Lower leg skin (tissue), 3 donors: ENCODE results near the gene HDLBP.

Experiments
- POLR2A ChIP-seq, 2 donors: fragments of 450-650 bp; IDR thresholded peaks; one replicate each; pipeline ENCODE4 v1.6.1; 2016 to 2017; ENCODE audit warnings: antibody characterized with exemption in 2 of 2, mild to moderate bottlenecking in 1 of 2, moderate library complexity in 1 of 2
- TF ChIP-seq, protein P1 (sequence below), 3 donors: fragments of 450-650 bp; IDR thresholded peaks; one replicate each; pipeline ENCODE4 v1.5.1; 2016; ENCODE audit warnings: antibody characterized with exemption in 3 of 3, mild to moderate bottlenecking in 3 of 3, moderate library complexity in 2 of 3

DNA sequence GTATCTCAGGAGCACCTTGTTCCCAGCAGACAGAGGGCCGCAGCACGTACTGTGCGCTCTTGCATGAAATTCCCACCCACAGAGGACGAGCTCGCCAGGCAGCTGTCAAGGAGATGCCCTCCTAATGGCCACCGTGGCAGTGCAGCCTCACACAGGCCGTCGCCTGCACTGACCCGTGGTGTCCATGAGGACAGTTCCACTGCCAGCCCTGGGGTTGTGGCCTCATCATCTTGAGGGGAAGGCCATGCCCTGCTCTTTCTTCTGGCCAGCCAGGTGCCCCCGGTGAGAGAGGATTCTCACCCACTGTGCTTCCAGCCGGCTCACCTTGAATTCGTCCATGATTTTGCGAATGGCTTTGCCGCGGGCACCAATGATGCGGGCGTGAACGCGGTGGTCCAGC lies 85.0 kb downstream of the HDLBP start:
- TF ChIP-seq, protein P1, sequence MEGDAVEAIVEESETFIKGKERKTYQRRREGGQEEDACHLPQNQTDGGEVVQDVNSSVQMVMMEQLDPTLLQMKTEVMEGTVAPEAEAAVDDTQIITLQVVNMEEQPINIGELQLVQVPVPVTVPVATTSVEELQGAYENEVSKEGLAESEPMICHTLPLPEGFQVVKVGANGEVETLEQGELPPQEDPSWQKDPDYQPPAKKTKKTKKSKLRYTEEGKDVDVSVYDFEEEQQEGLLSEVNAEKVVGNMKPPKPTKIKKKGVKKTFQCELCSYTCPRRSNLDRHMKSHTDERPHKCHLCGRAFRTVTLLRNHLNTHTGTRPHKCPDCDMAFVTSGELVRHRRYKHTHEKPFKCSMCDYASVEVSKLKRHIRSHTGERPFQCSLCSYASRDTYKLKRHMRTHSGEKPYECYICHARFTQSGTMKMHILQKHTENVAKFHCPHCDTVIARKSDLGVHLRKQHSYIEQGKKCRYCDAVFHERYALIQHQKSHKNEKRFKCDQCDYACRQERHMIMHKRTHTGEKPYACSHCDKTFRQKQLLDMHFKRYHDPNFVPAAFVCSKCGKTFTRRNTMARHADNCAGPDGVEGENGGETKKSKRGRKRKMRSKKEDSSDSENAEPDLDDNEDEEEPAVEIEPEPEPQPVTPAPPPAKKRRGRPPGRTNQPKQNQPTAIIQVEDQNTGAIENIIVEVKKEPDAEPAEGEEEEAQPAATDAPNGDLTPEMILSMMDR (IDR thresholded peaks at IDR 0.05): no peak
- TF ChIP-seq POLR2A (IDR thresholded peaks at IDR 0.05): no peak
